Measurements from ENCODE around the gene TMEM117. TPM values are rescaled to one million over a fixed set of nuclear protein-coding genes. Genes with fewer than 3 reads are reported as not detected.

TMEM117 gene
- total RNA-seq, 1 donor from 2014 or later: 13.1 TPM

GRCh38 chr12:43914923-43915468, 79.1 kb downstream of the TMEM117 start:
- Histone ChIP-seq H3K27me3 (ENCODE audit: insufficient read depth, low read length) (no peaks in the 10 kb centered on the region), H3K79me2 (ENCODE audit: insufficient read depth, low read length) (no peaks in the 10 kb centered on the region), H3K27ac (ENCODE audit: low read depth, low read length) (no peak overlapping the region), H4K20me1 (ENCODE audit: insufficient read depth, low read length) (peaks cover 5% of the 10 kb centered on the region), H3K4me2 (ENCODE audit: low read length) (no peak overlapping the region), H3K9ac (ENCODE audit: low read length) (no peak overlapping the region), H2AFZ (ENCODE audit: low read depth, low read length) (no peak overlapping the region), H3K4me3 (ENCODE audit: insufficient read depth, low read depth, low read length) (no peak overlapping the region), H3K4me1 (ENCODE audit: insufficient read depth, low read length) (no peaks in the 10 kb centered on the region), H3K36me3 (ENCODE audit: insufficient read depth, low read length) (no peaks in the 10 kb centered on the region), H3K9me3 (ENCODE audit: insufficient read depth, low read depth, low read length) (no peaks in the 10 kb centered on the region)
- H3K4me3 Mint-ChIP-seq (ENCODE audit: unreplicated experiment): no peak overlapping the region
- no peak for FAIRE-seq
- H3K4me1 Mint-ChIP-seq (ENCODE audit: low read depth, unreplicated experiment): no peaks in the 10 kb centered on the region
- H3K9me3 Mint-ChIP-seq (ENCODE audit: unreplicated experiment): no peaks in the 10 kb centered on the region
- H3K36me3 Mint-ChIP-seq (ENCODE audit: low read depth, unreplicated experiment): no peaks in the 10 kb centered on the region
- no peak for DNase-seq (ENCODE audit: low read depth)
- no peak overlapping the region for H3K27ac Mint-ChIP-seq (ENCODE audit: unreplicated experiment)
- peak; percentile 15 for TF ChIP-seq CTCF (IDR thresholded peaks at IDR 0.05; ENCODE audit: insufficient read depth, low read depth, low read length)
- TF ChIP-seq EZH2 (IDR thresholded peaks at IDR 0.05; ENCODE audit: insufficient read depth, low read length): no peak
- H3K27me3 Mint-ChIP-seq (ENCODE audit: low read depth, unreplicated experiment): no peaks in the 10 kb centered on the region

GRCh38 chr12:43917896-43918295, 82.0 kb downstream of the TMEM117 start:
- H3K4me1 Mint-ChIP-seq (ENCODE audit: low read depth, unreplicated experiment): peaks cover 7% of the 10 kb centered on the region
- H3K4me3 Mint-ChIP-seq (ENCODE audit: unreplicated experiment): no peak overlapping the region
- Histone ChIP-seq H3K4me1 (ENCODE audit: insufficient read depth, low read length) (no peaks in the 10 kb centered on the region), H3K9me3 (ENCODE audit: insufficient read depth, low read depth, low read length) (no peaks in the 10 kb centered on the region), H3K27me3 (ENCODE audit: insufficient read depth, low read length) (no peaks in the 10 kb centered on the region), H2AFZ (ENCODE audit: low read depth, low read length) (no peak overlapping the region), H3K4me2 (ENCODE audit: low read length) (no peak overlapping the region), H3K4me3 (ENCODE audit: insufficient read depth, low read depth, low read length) (no peak overlapping the region), H3K27ac (ENCODE audit: low read depth, low read length) (no peak overlapping the region), H3K36me3 (ENCODE audit: insufficient read depth, low read length) (no peaks in the 10 kb centered on the region), H4K20me1 (ENCODE audit: insufficient read depth, low read length) (peaks cover 5% of the 10 kb centered on the region), H3K79me2 (ENCODE audit: insufficient read depth, low read length) (no peaks in the 10 kb centered on the region), H3K9ac (ENCODE audit: low read length) (no peak overlapping the region)
- no peaks in the 10 kb centered on the region for H3K36me3 Mint-ChIP-seq (ENCODE audit: low read depth, unreplicated experiment)
- FAIRE-seq: no peak
- TF ChIP-seq CTCF (IDR thresholded peaks at IDR 0.05; ENCODE audit: insufficient read depth, low read depth, low read length): no peak
- TF ChIP-seq EZH2 (IDR thresholded peaks at IDR 0.05; ENCODE audit: insufficient read depth, low read length): no peak
- no peak overlapping the region for H3K27ac Mint-ChIP-seq (ENCODE audit: unreplicated experiment)
- H3K27me3 Mint-ChIP-seq (ENCODE audit: low read depth, unreplicated experiment): no peaks in the 10 kb centered on the region
- H3K9me3 Mint-ChIP-seq (ENCODE audit: unreplicated experiment): no peaks in the 10 kb centered on the region
- no peak for DNase-seq (ENCODE audit: low read depth)

- FAIRE-seq (peak; percentile 23), DNase-seq (ENCODE audit: low read depth) (peak; percentile 31)
- Mint-ChIP-seq H3K27ac (ENCODE audit: unreplicated experiment) (peak overlapping the region; percentile 71), H3K4me1 (ENCODE audit: low read depth, unreplicated experiment) (peaks cover 7% of the 10 kb centered on the region), H3K27me3 (ENCODE audit: low read depth, unreplicated experiment) (no peaks in the 10 kb centered on the region), H3K9me3 (ENCODE audit: unreplicated experiment) (no peaks in the 10 kb centered on the region), H3K36me3 (ENCODE audit: low read depth, unreplicated experiment) (no peaks in the 10 kb centered on the region), H3K4me3 (ENCODE audit: unreplicated experiment) (no peak overlapping the region)
- Histone ChIP-seq H3K9ac (ENCODE audit: low read length) (no peak overlapping the region), H3K36me3 (ENCODE audit: insufficient read depth, low read length) (no peaks in the 10 kb centered on the region), H3K4me3 (ENCODE audit: insufficient read depth, low read depth, low read length) (no peak overlapping the region), H2AFZ (ENCODE audit: low read depth, low read length) (no peak overlapping the region), H3K27me3 (ENCODE audit: insufficient read depth, low read length) (no peaks in the 10 kb centered on the region), H3K4me2 (ENCODE audit: low read length) (peak overlapping the region; percentile 25), H3K27ac (ENCODE audit: low read depth, low read length) (no peak overlapping the region), H3K4me1 (ENCODE audit: insufficient read depth, low read length) (no peaks in the 10 kb centered on the region), H3K9me3 (ENCODE audit: insufficient read depth, low read depth, low read length) (no peaks in the 10 kb centered on the region), H3K79me2 (ENCODE audit: insufficient read depth, low read length) (no peaks in the 10 kb centered on the region), H4K20me1 (ENCODE audit: insufficient read depth, low read length) (no peaks in the 10 kb centered on the region)
- no peak for TF ChIP-seq CTCF (IDR thresholded peaks at IDR 0.05; ENCODE audit: insufficient read depth, low read depth, low read length)
- no peak for TF ChIP-seq EZH2 (IDR thresholded peaks at IDR 0.05; ENCODE audit: insufficient read depth, low read length)
These were observed 85.9 kb downstream of the TMEM117 start for GRCh38 chr12:43921666-43922337.
